Subcutaneous adipose tissue (tissue), 4 donors: Measurements from ENCODE around the gene CSMD2. TPM values are rescaled to one million over a fixed set of nuclear protein-coding genes. Genes with fewer than 3 reads are reported as not detected.

Experiments
- total RNA-seq, 4 donors: library from RNA; depleted of rRNA; stranded (reverse); fragments of >200 nt; gene quantifications; one replicate each; pipeline ENCODE4 v1.1.0, GENCODE V29; 2016
- TF ChIP-seq, protein P1 (sequence below): fragments of 450-650 bp; IDR thresholded peaks from one replicate; pipeline ENCODE4 v1.5.1; 2016; ENCODE audit warnings: low read depth, mild to moderate bottlenecking, control low read depth, antibody characterized with exemption, moderate library complexity

The CSMD2 gene
- total RNA-seq, 4 donors from 2014 or later: 0.38 to 4.4 (median 1.00) TPM

DNA sequence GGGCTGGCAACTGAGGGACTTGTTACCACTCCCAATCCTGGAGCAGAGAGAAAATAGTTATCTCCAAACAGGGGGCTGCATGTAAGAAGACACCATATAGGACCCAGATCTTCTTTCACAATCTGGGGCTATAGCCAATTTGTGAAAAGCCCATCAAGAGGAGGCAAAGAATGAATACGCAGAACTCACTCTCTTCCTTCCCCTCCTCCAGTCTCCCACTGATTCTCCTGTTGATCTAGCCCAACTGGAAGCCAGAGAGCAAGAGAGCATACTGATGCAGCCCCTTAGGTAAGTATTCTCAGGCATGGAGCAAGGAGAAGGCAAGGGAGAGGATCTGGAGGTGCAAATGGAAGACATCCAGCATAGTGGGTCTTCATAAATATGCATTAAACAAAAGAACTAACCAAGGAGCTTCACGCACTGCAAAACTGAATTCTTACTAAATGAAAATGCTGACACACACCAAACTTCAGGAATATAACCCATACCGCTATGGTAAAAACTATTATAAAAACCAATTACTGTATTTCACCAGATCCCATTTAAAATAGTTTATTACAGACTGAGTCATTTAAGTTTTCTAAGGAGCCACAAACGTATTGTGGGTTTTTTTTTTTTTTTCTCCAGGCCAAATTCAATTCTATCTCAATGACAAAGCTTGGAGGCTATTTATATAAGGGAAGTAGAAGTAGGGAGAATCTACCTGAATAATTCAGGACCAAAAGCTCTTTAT lies 316.7 kb downstream of the CSMD2 start:
- TF ChIP-seq, protein P1, sequence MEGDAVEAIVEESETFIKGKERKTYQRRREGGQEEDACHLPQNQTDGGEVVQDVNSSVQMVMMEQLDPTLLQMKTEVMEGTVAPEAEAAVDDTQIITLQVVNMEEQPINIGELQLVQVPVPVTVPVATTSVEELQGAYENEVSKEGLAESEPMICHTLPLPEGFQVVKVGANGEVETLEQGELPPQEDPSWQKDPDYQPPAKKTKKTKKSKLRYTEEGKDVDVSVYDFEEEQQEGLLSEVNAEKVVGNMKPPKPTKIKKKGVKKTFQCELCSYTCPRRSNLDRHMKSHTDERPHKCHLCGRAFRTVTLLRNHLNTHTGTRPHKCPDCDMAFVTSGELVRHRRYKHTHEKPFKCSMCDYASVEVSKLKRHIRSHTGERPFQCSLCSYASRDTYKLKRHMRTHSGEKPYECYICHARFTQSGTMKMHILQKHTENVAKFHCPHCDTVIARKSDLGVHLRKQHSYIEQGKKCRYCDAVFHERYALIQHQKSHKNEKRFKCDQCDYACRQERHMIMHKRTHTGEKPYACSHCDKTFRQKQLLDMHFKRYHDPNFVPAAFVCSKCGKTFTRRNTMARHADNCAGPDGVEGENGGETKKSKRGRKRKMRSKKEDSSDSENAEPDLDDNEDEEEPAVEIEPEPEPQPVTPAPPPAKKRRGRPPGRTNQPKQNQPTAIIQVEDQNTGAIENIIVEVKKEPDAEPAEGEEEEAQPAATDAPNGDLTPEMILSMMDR: no peak

DNA sequence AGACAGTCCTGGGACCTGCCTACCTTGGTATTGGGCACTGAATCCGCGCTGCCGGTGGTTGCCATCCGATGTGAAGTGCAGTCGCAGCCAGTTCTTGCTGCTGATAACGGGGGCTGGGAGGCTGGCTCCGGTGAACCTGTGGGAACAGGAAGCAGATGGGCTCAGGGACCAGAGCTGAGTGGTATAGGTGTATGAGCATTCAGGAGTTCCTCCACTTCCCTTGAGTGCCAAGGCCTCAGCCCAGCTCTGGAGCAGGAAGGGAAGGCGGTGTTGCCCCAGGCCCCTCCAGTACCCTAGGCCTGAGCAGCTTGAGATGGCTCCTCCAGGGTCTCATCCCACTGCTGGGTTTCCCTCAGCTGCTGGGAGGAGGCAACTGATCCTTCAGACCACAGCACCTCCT lies 318.2 kb downstream of the CSMD2 start:
- TF ChIP-seq, protein P1: no peak

DNA sequence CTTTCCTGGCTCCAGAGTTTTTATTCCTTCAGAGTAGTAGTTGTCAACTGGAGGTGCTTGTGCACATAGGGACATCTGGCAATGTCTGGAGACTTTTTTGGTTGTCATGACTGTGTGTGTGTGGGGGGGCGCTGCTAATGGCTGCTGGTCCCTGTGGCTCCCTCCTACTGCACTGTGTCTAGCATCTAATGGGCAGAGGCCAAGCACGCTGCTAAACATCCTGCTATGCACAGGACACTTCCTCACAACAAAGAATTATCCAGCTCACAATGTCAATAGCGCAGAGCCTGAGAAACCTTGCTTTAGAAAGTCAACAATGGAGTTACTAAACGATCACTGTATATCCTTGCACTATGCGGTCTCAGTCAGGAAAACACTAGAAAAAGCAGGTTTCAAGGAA lies 320.9 kb downstream of the CSMD2 start:
- TF ChIP-seq, protein P1: no peak

DNA sequence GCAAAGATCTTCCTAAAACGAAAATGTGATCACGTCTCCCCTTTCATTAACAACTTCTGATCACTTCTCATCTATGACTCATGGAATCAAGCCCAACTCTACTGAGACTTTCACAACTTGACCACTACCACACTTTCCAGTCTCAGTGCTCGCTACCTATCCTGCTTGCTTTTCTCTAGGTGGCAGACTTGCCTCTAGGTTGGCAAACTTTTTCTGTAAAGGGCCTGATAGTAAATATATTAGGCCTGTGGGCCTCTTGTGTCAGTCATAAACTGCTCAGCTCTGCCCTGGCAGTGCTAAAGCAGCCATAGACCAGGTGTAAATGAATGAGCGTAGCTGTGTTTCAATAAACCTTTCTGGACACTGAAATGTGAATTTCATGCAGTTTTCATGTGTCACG lies 322.7 kb downstream of the CSMD2 start:
- TF ChIP-seq, protein P1: no peak

DNA sequence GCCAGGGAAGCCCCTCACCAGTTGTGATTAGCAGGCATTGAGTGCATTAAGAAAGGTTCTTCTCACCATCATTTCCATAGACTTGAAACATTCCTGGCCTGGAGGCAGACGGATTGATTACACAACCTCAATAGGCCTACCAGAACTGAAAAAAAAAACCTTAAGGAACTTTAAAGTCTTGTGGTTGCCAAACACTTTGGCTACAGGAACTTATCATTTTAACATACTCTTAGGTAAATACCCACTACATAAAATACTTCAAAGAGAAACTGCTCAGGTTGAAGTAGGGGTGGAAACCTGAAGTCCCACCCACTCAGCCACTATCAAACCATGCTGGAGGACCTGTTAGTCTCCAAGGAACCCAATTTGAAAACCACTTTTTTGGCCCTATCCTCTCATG lies 323.5 kb downstream of the CSMD2 start:
- TF ChIP-seq, protein P1: no peak

DNA sequence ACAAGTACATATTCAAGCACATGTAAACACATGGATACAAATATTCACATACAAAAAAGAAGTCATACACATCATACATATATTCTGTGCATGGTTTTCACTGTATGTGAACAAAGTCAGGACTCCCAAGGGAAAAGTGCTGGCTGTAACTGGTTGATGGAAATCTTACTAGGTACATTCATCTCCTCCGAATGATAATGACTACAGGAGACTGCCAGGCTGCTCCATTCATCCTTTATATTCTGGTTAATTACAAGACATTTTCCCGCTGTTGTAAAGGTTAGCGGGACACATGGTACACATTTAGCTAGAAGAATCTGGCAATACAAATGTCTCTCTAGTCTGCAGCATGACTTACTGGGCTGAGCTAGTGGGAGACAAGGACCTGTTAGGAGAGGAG lies 327.4 kb downstream of the CSMD2 start:
- TF ChIP-seq, protein P1: no peak

DNA sequence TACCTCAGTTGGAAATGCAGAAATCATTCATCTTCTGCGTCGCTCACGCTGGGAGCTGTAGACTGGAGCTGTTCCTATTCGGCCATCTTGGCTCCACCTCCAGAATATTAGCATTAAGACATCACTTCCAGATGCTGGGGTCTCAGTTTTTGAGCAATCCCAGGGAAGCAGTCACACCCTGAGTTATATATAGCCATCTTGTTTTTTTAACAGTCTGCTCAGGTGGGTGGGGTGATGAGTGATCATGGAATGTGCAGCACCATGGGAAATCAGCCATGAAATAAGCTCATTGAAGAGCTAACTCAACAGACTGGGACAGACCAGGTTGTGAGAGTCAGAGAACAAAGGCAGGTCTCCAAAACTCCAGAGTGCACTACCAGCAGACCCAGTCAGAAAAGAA lies 328.1 kb downstream of the CSMD2 start:
- TF ChIP-seq, protein P1: no peak
